ENCODE data around the gene MUC4. TPM values are rescaled to one million over a fixed set of nuclear protein-coding genes. Genes with fewer than 3 reads are reported as not detected.
A peak's percentile ranks its signal among the peaks of the same experiment; 100 is the strongest.

Gene MUC4
- total RNA-seq (0.19 TPM), polyA plus RNA-seq (ENCODE audit: insufficient read depth, low read depth, low replicate concordance) (not detected)
- long read RNA-seq, donor 1: 0 reads
- long read RNA-seq, donor 2: 0 reads
- long read RNA-seq, donor 3: 0 reads
- long read RNA-seq, donor 4: 0 reads
- long read RNA-seq, donor 5: 0 reads
- long read RNA-seq, donor 6: 0 reads
- long read RNA-seq, donor 7, partial matches to known transcripts: 0 of 1 reads
- long read RNA-seq, donor 7, other reads (novel, unspliced or antisense): 1 of 1 reads
- long read RNA-seq, donor 8, partial matches to known transcripts: 7 of 7 reads
- long read RNA-seq, donor 8, other reads (novel, unspliced or antisense): 0 of 7 reads
- long read RNA-seq, donor 9: 0 reads
- long read RNA-seq, donor 10: 0 reads

DNA sequence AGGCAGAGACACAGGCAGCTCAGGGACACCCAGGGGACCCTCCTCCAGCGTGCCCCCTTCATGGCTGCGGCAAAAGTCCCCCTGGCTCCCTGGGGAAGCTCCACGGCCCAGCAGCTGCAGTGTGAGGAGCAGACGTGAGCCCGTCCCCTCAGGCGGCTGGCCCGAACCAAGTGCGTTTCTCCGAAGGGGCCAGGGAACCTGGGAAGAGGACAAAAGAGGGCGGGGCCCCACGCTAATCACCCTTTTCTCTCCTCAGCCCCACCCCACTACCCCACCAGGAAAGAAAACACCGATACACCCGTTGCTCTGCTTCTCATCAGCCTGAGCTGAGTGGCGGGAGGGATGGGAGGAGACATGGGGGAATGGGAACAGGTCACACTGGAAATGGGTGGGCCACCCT lies at the start of gene MUC4:
TSS of gene MUC4 (minus strand) at position 174 of the 400 bp plus-strand sequence. CDS start at position 62, 112 bp downstream.
- H3K36me3 ChIP-seq (ENCODE audit: control insufficient read depth in 2 of 3, insufficient read depth in 3 of 3, low read length in 3 of 3): no peaks in the 10 kb centered on the region
- H3K4me1 ChIP-seq (ENCODE audit: control insufficient read depth in 2 of 3, insufficient read depth in 2 of 3, low read depth in 1 of 3, low read length in 3 of 3): no peaks in the 10 kb centered on the region
- TF ChIP-seq, protein P1, sequence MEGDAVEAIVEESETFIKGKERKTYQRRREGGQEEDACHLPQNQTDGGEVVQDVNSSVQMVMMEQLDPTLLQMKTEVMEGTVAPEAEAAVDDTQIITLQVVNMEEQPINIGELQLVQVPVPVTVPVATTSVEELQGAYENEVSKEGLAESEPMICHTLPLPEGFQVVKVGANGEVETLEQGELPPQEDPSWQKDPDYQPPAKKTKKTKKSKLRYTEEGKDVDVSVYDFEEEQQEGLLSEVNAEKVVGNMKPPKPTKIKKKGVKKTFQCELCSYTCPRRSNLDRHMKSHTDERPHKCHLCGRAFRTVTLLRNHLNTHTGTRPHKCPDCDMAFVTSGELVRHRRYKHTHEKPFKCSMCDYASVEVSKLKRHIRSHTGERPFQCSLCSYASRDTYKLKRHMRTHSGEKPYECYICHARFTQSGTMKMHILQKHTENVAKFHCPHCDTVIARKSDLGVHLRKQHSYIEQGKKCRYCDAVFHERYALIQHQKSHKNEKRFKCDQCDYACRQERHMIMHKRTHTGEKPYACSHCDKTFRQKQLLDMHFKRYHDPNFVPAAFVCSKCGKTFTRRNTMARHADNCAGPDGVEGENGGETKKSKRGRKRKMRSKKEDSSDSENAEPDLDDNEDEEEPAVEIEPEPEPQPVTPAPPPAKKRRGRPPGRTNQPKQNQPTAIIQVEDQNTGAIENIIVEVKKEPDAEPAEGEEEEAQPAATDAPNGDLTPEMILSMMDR (IDR thresholded peaks at IDR 0.05; ENCODE audit: borderline replicate concordance, extremely low read depth, insufficient read depth): no peak
- H3K27me3 ChIP-seq (ENCODE audit: control insufficient read depth, insufficient read depth, low read length): peaks cover 3% of the 10 kb centered on the region
- FAIRE-seq (no peak), DNase-seq (peak in 1 of 5 donors; percentile 37)
- no peak within 1 kb of the TSS for H3K9ac ChIP-seq (ENCODE audit: low read length in 3 of 3)
- H3K4me3 ChIP-seq (ENCODE audit: low read length in 3 of 3): no peak within 1 kb of the TSS
- H3K27ac ChIP-seq (ENCODE audit: low read depth in 2 of 2, low read length in 2 of 2): no peak within 1 kb of the TSS
- intact Hi-C loops (cut with DNase I): no loop called here
- no peaks in the 10 kb centered on the region for H3K9me3 ChIP-seq (ENCODE audit: control insufficient read depth in 2 of 3, insufficient read depth in 1 of 3, low read length in 3 of 3)

GRCh38 chr3:195860456-195860855 lies 48.7 kb upstream of the MUC4 start:
- no peak overlapping the region for H3K27ac ChIP-seq (ENCODE audit: low read depth in 2 of 2, low read length in 2 of 2)
- peaks cover 0 to 6% (median 0%) of the 10 kb centered on the region in 3 donors for H3K4me1 ChIP-seq (ENCODE audit: control insufficient read depth in 2 of 3, insufficient read depth in 2 of 3, low read depth in 1 of 3, low read length in 3 of 3)
- no peak overlapping the region for H3K4me3 ChIP-seq (ENCODE audit: low read length in 3 of 3)
- no peaks in the 10 kb centered on the region for H3K9me3 ChIP-seq (ENCODE audit: control insufficient read depth in 2 of 3, insufficient read depth in 1 of 3, low read length in 3 of 3)
- no peak for FAIRE-seq
- H3K36me3 ChIP-seq (ENCODE audit: control insufficient read depth in 2 of 3, insufficient read depth in 3 of 3, low read length in 3 of 3): no peaks in the 10 kb centered on the region
- H3K27me3 ChIP-seq (ENCODE audit: control insufficient read depth, insufficient read depth, low read length): no peaks in the 10 kb centered on the region
- TF ChIP-seq, protein P1 (IDR thresholded peaks at IDR 0.05; ENCODE audit: borderline replicate concordance, extremely low read depth, insufficient read depth): no peak
- H3K9ac ChIP-seq (ENCODE audit: low read length in 3 of 3): no peak overlapping the region
- intact Hi-C loops (cut with DNase I): loop anchor here (10.0 kb wide), 1 partner anchor 54 kb away; no protein-coding TSS in a partner anchor
- DNase-seq: no peak

GRCh38 chr3:195859846-195860411 lies 48.2 kb upstream of the MUC4 start:
- intact Hi-C loops (cut with DNase I): loop anchor here (10.0 kb wide), 1 partner anchor 55 kb away; no protein-coding TSS in a partner anchor

More at GRCh38 chr3:195859846-195860411, 48.2 kb upstream of the MUC4 start:
- Histone ChIP-seq H3K27ac (ENCODE audit: low read depth in 2 of 2, low read length in 2 of 2) (no peak overlapping the region), H3K9ac (ENCODE audit: low read length in 3 of 3) (no peak overlapping the region), H3K9me3 (ENCODE audit: control insufficient read depth in 2 of 3, insufficient read depth in 1 of 3, low read length in 3 of 3) (no peaks in the 10 kb centered on the region), H3K27me3 (ENCODE audit: control insufficient read depth, insufficient read depth, low read length) (no peaks in the 10 kb centered on the region), H3K4me1 (ENCODE audit: control insufficient read depth in 2 of 3, insufficient read depth in 2 of 3, low read depth in 1 of 3, low read length in 3 of 3) (peaks cover 0 to 6% (median 0%) of the 10 kb centered on the region in 3 donors), H3K4me3 (ENCODE audit: low read length in 3 of 3) (no peak overlapping the region), H3K36me3 (ENCODE audit: control insufficient read depth in 2 of 3, insufficient read depth in 3 of 3, low read length in 3 of 3) (no peaks in the 10 kb centered on the region)
- DNase-seq (peak in 1 of 5 donors; percentile 33), FAIRE-seq (no peak)
- TF ChIP-seq, protein P1 (IDR thresholded peaks at IDR 0.05; ENCODE audit: borderline replicate concordance, extremely low read depth, insufficient read depth): no peak
